GM23248 (cell line): Measurements from ENCODE around the gene NTPCR.

Source experiments
- EZH2 ChIP-seq: fragments of 200-600 bp; sonication (generic); IDR thresholded peaks from 2 replicates; pipeline ENCODE4 v1.6.1; 2018; ENCODE audit warnings: antibody characterized with exemption, mild to moderate bottlenecking; ENCODE audit not compliant: insufficient read depth, poor library complexity, severe bottlenecking
- EZH2phosphoT487 ChIP-seq: fragments of 200-600 bp; sonication (generic); IDR thresholded peaks from 2 replicates; pipeline ENCODE4 v1.6.1; 2018; ENCODE audit warnings: antibody characterized with exemption, moderate library complexity, mild to moderate bottlenecking, low read depth; ENCODE audit not compliant: insufficient read depth

GRCh38 chr1:232932486-232933425 lies 17.7 kb upstream of the NTPCR start:
- TF ChIP-seq EZH2: no peak
- no peak for TF ChIP-seq EZH2phosphoT487
